Coronary artery (tissue), 2 donors: ENCODE data around the gene ZFHX3.
A peak's percentile ranks its signal among the peaks of the same experiment; 100 is the strongest.

ENCODE experiments used
- DNase-seq: peaks from one replicate; pipeline ENCODE4 v3.0.0-alpha.2; 2017; ENCODE audit warnings: low spot score
- H3K27ac ChIP-seq, 2 donors: fragments of 200-600 bp; sonication (generic); one replicate each; pipeline ENCODE4 v1.5.1; 2016 to 2019
- H3K4me3 ChIP-seq: fragments of 200-600 bp; sonication (generic); 2 replicates; pipeline ENCODE4 v1.5.1; 2016; ENCODE audit warnings: mild to moderate bottlenecking, moderate library complexity
- TF ChIP-seq, protein P1 (sequence below): fragments of 200-600 bp; sonication (generic); IDR thresholded peaks from one replicate; pipeline ENCODE4 v1.5.1; 2019; ENCODE audit warnings: antibody characterized with exemption

The ZFHX3 gene

GRCh38 chr16:72814226-72814625 is 233.7 kb downstream of the ZFHX3 start:
- TF ChIP-seq, protein P1, sequence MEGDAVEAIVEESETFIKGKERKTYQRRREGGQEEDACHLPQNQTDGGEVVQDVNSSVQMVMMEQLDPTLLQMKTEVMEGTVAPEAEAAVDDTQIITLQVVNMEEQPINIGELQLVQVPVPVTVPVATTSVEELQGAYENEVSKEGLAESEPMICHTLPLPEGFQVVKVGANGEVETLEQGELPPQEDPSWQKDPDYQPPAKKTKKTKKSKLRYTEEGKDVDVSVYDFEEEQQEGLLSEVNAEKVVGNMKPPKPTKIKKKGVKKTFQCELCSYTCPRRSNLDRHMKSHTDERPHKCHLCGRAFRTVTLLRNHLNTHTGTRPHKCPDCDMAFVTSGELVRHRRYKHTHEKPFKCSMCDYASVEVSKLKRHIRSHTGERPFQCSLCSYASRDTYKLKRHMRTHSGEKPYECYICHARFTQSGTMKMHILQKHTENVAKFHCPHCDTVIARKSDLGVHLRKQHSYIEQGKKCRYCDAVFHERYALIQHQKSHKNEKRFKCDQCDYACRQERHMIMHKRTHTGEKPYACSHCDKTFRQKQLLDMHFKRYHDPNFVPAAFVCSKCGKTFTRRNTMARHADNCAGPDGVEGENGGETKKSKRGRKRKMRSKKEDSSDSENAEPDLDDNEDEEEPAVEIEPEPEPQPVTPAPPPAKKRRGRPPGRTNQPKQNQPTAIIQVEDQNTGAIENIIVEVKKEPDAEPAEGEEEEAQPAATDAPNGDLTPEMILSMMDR = no peak
- Histone ChIP-seq H3K27ac (no peak overlapping the region), H3K4me3 (no peak overlapping the region)
- no peak for DNase-seq

- Histone ChIP-seq H3K27ac (peak overlapping the region; percentile 12 to 16), H3K4me3 (no peak overlapping the region)
- no peak for DNase-seq
- TF ChIP-seq, protein P1 = no peak
These were observed 235.3 kb downstream of the ZFHX3 start for GRCh38 chr16:72812672-72813071.

GRCh38 chr16:72811876-72812275 is 236.1 kb downstream of the ZFHX3 start:
- TF ChIP-seq, protein P1 = no peak
- Histone ChIP-seq H3K4me3 (no peak overlapping the region), H3K27ac (no peak overlapping the region)
- DNase-seq = no peak

GRCh38 chr16:72811188-72811720 is 236.7 kb downstream of the ZFHX3 start:
- Histone ChIP-seq H3K27ac (peak overlapping the region in 1 of 2 donors; percentile 2), H3K4me3 (no peak overlapping the region)
- no peak for DNase-seq
- TF ChIP-seq, protein P1 = no peak

DNA sequence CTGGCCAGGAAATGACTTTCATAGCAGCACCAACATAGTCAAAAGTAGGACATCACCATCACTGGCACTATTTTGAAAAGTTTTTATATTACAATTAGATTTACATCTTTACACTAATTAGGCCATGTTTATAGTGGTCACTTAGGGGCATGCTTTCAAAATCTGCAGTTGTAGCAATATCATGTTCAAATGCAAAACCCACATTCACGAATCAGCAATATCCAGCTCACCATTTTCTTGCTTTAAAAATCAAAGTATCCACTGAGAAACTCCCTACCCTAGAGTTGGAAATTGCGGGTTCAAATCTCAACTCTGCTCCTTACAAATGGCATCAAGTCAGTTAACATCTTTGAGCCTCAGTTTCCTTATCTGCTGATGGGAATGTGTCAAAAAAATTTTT is 237.4 kb downstream of the ZFHX3 start:
- DNase-seq = no peak
- TF ChIP-seq, protein P1 = no peak
- no peak overlapping the region for H3K27ac ChIP-seq
- H3K4me3 ChIP-seq = no peak overlapping the region

- Histone ChIP-seq H3K4me3 (no peak overlapping the region), H3K27ac (no peak overlapping the region)
- TF ChIP-seq, protein P1 = no peak
- DNase-seq = no peak
These were observed 238.5 kb downstream of the ZFHX3 start for GRCh38 chr16:72809446-72809845.

GRCh38 chr16:72808754-72809153 is 239.2 kb downstream of the ZFHX3 start:
- Histone ChIP-seq H3K27ac (no peak overlapping the region), H3K4me3 (no peak overlapping the region)
- no peak for DNase-seq
- TF ChIP-seq, protein P1 = no peak
